Measurements from ENCODE around the gene HNRNPA2B1.
"Not testable (repeated sequence)": the region's sequence is repeated elsewhere in the genome, so short reads cannot be mapped to it uniquely, and the experiment has no call there.

The HNRNPA2B1 gene

DNA sequence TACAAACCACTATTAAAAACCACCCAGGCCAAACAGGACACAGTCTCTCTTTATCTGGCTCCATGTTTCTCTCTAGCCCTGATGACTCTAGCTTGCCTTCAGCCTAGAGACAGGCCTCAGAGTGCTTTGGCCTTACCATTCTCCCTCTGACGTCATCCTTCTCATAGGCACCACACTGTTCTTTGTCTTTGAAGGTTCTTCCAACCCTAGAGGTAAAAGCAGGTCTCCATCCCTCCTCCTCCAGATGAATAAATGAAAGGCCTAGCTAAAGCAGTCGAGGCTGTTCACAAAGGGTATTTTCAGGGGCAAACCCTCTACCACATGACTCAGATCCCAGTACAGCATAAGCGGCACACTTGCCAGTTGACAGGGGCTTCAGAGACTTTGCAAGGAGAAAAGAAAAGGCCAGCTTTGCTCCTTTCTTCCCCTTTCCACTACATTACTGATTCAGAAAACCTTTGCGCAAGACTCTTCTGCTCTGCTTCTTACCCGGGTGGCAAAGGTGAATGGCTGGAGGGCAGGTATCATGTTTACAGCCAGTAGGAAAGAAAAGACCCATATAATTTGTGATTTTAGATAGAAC, 33.8 kb downstream of the HNRNPA2B1 start:
- no peak for DNase-seq (ENCODE audit: low read depth in 2 of 3, low spot score in 2 of 3)

DNA sequence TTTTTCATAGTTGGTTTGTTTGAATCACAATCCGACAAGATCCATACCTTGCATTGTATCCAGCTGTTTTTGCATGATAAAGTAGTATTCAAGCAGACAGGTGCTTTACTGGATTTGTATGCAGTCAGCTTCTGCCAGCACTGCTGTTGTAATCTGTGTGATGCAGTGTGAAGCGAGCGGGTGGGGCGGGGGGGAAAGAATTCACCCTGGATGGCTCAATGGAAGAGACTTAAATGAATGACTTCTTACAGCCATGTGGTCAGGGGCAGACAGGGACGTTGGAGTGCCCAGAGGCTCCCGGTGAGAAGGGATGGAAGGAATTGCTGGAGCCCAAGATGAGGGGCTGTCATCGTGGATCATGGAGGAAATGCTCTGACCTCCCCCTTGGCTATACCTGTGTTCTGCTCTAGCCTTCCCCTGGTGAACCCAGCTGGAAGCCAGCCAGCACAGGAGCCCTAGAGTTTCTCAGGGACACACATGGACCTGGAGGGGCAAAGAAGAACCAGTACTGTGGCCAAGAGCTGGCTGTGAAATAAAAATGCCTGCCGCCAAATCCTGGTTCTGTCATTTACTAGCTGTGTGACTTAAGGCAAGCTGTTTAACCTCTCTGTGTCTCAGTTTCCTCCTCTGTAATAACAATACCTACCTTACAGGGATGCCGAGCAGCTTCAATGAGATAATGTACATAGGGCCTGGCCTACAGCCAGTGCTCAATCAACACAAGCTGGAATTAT, 34.4 kb downstream of the HNRNPA2B1 start:
- DNase-seq (ENCODE audit: low read depth in 2 of 3, low spot score in 2 of 3) = no peak

DNA sequence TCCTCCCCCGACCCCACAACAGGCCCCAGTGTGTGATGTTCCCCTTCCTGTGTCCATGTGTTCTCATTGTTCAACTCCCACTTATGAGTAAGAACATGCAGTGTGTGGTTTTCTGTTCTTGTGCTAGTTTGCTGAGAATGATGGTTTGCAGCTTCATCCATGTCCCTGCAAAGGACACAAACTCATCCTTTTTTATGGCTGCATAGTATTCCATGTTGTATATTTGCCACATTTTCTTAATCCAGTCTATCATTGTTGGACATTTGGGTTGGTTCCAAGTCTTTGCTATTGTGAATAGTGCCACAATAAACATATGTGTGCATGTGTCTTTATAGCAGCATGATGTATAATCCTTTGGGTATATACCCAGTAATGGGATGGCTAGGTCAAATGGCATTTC, 36.7 kb downstream of the HNRNPA2B1 start:
- DNase-seq (ENCODE audit: low read depth in 2 of 3, low spot score in 2 of 3) = not testable (repeated sequence)

DNA sequence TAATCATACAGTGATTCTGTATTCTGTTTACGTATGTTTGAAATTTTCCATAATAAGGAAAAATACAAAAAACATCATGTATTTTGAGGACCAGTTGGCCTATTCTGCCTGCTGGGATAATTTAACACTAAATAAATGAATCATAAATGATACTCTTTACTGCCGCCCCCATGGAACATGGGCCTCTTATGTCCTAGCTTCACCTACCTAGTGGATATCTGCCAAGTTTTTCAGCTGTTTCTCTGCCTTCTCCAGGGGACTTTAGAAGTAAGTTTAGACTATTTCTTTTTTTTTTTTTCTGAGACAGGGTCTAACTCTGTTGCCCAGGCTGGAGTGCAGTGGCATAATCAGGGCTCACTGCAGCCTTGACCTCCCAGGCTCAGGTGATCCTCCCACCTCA, 38.1 kb downstream of the HNRNPA2B1 start:
- DNase-seq (ENCODE audit: low read depth in 2 of 3, low spot score in 2 of 3) = no peak

DNA sequence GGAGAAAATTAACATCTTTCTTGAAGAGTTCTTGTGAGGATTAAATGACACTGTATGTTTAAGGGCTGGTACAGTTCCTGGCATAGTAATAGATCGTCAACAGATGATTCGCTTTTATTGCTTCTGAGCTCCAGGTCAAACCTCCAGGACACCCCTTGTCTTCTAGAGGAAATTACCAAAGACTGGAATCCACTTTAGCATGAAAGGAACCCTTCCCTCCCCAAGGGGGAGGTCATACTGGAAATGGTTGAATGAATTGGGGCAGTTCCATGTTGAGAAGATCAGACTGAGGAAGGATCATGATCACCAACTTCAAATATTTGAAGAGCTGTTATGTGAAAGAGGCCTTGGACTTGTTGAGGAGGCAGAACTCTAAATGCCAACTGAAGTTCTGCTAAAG, 39.6 kb downstream of the HNRNPA2B1 start:
- DNase-seq (ENCODE audit: low read depth in 2 of 3, low spot score in 2 of 3) = no peak

DNA sequence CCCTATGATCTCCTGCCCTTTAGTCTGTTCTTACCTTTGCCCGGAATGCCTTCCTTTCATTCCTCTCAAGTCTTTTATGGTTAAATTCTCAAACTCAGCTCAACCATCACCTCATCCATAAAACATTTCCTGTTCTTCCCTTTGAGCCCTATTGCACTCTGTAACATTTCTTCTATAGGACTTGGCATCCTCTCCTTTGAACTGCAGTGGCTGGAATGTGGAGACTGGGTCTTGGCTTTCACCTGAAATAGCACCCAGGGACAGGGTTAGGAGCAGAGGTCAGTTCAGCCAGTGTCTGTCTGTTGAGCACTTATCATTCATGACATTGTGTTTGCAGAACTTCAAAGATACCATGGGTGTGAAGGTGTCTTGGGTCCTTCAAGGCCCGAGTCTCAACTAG, 41.3 kb downstream of the HNRNPA2B1 start:
- no peak for DNase-seq (ENCODE audit: low read depth in 2 of 3, low spot score in 2 of 3)

DNA sequence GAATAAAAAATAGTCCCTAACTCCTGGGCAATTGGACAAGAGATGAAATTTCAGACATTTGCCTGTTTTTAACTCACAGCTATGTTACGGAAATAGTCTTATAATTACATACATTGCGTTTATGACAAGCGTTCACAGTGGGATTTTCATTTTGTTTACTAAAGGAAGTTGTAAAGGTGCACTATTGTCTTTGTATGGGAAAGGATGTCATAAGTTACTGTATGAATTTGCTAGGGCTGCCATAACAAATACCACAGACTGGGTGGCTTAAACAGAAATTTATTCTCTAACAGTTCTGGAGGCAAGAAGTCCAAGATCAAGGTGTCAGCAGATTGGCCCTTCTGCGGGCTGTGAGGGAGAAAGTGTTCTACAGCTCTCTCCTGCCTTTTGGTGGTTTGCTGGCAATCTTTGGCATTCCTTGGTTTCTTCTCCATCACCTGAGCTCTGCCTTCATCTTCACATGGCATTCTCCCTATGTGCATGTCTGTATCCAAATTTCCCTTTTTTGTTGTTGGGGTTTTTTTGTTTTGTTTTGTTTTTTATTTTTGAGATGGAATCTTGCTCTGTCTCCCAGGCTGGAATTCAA, 42.9 kb downstream of the HNRNPA2B1 start:
- no peak for DNase-seq (ENCODE audit: low read depth in 2 of 3, low spot score in 2 of 3)

DNA sequence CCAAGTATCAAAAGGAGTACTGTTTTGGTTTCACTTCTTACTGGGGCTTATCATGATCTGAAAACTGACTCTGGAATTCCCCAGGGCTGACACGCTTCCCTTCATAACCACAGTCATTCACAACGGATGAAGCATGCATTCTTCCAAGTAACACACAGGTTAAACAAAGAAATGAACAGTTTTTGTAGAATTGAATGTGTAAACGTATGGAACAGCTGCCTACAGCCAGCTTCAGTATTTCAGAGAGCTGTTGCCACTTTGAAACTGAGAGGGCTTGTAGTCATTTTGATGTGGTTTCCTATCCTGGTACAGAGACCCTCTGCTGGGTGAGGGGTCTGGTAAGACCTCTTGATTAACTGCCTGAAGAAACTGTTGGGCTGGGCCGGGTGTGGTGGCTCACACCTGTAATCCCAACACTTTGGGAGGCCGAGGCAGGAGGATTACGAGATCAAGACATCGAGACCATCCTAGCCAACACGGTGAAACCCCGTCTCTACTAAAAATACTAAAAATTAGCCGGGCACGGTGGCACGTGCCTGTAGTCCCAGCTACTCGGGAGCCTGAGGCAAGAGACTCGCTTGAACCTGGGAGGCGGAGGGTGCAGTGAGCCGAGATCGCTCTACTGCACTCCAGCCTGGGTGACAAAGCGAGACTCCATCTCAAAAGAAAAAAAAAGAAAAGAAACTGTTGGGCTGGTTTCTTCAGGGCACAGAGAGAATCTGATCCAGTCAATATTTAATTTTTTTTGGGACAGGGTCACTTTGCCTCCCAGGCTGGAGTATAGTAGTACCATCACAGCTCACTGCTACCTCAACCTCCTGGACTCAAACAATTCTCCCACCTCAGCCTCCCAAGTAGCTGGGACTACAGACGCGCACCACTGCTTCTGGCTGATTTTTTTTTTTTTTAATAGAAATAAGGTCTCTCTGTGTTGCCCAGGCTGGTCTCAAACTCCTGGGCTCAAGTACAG, 43.8 kb downstream of the HNRNPA2B1 start:
- no peak for DNase-seq (ENCODE audit: low read depth in 2 of 3, low spot score in 2 of 3)

DNA sequence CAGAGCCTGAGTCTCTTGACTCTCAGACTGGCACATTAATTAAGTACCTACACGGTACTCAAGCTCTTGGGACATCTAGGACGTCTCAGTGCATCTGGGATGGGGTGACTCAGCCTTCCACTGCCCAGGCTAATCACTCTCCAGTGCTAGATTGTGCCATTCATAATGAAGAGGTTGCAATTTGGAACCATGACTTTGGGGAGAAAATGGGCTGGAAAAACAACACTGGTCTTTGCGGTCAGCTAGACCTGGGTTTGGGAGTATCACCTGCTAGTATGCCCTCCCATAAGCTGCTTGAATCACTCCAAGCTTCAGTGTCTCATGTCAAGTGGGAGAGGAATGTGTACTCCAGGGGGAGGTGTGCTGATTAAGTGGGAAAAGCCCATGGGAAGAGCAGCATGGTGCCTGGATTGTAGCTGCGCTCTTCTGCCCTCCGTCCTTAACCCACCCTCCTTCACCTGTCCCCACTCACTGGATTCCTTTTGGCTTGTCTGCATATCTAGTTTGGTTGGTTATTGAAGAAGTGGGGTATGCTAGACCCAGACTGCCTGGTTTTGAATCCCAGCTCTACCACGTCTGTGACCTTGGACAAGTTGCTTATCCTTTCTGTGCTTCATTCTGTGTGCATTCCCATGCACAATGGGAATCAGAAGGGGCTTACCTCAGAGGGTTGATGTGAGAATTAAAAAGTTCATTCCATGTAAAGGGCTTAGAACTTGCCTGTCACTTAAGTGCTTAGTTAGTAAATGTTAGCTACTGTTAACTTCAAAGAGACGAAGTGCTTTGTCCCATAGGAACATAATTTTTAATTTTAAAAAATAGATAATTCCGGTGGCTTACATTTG, 44.8 kb downstream of the HNRNPA2B1 start:
- no peak for DNase-seq (ENCODE audit: low read depth in 2 of 3, low spot score in 2 of 3)

DNA sequence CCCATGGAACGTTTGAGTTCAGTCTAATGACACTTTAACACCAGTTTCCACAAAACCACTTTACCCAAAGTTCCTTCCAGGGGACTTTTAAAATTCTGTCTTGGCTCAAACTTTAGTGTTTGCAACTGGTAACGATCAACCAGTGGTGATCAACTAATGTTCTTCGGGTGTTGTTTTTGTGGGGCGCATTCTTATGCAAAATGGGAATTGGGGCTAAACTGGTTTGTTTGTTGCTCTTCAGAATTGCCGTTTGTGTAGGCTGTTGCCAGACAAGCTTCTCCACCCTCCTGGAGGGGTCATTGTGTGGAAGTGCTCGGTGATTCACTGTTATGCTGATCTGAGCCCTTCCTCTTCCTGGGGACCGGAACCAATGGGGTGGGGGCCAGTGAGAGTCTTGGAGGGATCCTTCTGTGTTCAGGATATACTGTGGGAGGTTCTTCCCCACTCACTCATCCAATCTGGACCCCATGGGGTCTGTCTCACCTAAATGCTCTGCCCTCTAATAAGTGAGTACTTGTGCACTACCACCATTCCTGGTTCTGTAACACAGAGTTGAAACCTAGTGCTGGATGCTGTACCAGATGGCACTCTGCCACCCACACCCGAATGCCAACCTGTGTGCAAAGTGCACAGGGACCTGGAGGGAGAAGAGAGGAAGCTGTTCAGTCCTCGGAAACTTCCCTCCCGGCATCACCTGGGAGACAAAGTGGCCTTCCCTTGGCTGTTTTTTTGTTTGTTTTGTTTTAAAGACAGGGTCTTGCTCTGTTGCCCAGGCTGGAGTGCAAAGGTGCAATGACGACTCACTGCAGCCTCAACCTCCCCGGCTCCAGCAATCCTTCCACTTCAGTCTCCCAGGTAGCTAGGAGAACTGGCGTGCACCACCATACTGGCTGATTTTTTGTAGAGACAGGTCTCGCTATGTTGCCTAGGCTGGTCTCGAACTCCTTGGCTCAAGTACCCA, 46.4 kb downstream of the HNRNPA2B1 start:
- no peak for DNase-seq (ENCODE audit: low read depth in 2 of 3, low spot score in 2 of 3)

DNA sequence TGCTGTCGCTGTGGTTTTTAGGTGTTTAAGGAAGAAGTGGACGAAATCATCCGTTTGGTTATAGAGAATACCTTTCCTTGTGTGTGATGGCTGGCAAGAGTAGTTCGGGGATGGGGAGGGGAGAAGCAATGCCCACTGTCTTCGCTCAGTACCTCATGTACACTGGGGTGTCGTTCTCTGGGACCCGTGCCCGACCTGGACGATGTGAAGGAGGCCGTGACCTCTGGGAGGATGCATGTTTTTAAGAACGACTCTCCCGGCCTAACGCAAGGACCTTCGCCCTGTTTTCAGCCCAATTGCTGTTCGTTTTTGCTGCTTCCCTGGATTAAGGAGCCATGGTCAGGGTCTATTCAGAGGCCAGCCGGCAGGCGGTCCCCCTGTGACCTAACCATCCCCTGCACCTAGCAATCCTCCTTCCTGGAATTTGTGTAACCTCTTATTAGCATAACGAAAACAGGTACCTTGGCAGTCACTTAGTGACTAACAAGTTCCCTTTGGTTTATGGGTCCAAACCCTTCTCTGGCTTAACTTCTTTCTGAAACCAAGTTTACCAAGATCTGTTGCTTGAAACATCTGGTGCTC, 47.2 kb downstream of the HNRNPA2B1 start:
- peak in 1 of 3 experiments; percentile 36 for DNase-seq (ENCODE audit: low read depth in 2 of 3, low spot score in 2 of 3)

DNA sequence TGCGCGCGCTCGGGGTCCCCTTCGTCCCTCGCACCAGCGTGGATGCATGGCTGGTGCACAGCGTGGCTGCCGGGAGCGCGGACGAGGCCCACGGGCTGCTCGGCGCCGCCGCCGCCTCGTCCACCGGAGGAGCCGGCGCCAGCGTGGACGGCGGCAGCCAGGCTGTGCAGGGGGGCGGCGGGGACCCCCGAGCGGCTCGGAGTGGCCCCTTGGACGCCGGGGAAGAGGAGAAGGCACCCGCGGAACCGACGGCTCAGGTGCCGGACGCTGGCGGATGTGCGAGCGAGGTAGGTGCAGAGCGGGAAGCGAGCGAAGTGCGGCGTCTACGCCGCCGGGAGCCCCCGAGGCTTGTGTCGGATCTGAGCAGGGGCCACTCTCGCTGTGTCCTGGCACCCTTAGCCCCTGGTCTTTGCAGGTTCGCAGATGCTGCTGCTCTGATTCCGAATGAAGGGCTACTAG, 47.7 kb downstream of the HNRNPA2B1 start:
- DNase-seq (ENCODE audit: low read depth in 2 of 3, low spot score in 2 of 3) = not testable (repeated sequence)

DNA sequence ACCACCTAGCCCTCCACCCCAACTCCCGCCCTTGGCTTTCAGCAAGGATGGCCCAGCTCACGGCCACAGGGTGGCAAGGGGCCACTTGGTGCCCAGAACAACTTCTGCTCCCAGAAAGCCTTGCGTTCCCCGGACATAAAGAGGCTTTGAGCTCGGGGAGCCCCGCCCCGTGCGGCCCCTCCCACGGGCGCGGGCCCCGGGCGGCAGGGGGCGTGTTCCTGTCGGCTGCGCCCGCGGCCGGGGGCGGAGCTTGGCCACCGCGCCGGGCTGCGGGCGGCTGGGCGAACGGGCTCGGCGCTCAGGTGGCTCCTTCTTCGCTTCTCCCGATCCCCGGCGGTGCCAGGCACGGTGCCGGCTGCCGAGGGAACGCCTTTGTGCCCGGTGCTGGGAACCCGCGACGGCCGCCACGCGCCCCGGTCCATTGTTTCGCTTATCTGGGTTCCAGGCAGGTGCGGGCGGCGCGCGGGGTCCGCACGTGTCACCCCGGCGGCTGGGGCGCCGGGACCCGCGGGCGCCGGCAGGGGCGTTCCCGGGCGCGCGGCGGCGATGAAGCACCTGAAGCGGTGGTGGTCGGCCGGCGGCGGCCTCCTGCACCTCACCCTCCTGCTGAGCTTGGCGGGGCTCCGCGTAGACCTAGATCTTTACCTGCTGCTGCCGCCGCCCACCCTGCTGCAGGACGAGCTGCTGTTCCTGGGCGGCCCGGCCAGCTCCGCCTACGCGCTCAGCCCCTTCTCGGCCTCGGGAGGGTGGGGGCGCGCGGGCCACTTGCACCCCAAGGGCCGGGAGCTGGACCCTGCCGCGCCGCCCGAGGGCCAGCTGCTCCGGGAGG, 48.4 kb downstream of the HNRNPA2B1 start, which contains the start of gene NFE2L3:
TSS of gene NFE2L3 (plus strand) at position 246 of the 829 bp plus-strand sequence. CDS start at position 547, 301 bp downstream.
- DNase-seq (ENCODE audit: low read depth in 2 of 3, low spot score in 2 of 3) = peak; percentile 58 to 68 (median 64)

DNA sequence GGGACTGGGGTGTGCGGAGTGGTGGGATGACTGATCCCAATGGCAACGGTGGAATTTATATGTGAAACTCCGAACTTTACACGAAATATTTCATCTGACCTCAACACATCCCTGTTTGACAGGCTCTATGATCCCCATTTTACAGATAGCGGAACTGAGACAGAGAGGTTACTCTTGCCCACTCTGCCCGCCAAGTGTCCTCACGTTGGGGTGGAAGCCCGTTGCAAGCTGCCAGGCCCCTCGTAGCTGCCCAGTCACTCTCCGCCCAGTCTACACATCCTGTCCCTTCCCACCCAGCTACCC, 48.9 kb downstream of the HNRNPA2B1 start:
- no peak for DNase-seq (ENCODE audit: low read depth in 2 of 3, low spot score in 2 of 3)

DNA sequence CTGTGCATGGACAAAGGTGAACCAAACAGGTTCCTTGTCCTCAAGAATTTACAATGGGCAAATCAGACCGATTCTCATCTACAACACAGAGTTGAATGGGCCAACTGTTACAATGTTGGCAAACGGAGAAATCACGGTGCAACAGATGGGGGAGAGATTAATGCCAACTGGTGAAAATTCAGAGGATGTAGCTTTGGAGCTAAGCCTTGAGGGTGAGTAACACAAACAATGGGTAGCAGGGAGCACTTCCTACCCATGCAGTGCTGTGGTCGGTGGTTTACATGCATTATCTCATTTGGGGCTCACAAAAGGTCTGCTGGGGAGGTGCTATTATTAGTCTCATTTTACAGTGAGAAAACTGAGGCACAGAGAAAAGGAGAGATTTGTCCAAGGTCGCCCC, 49.5 kb downstream of the HNRNPA2B1 start:
- DNase-seq (ENCODE audit: low read depth in 2 of 3, low spot score in 2 of 3) = no peak

DNA sequence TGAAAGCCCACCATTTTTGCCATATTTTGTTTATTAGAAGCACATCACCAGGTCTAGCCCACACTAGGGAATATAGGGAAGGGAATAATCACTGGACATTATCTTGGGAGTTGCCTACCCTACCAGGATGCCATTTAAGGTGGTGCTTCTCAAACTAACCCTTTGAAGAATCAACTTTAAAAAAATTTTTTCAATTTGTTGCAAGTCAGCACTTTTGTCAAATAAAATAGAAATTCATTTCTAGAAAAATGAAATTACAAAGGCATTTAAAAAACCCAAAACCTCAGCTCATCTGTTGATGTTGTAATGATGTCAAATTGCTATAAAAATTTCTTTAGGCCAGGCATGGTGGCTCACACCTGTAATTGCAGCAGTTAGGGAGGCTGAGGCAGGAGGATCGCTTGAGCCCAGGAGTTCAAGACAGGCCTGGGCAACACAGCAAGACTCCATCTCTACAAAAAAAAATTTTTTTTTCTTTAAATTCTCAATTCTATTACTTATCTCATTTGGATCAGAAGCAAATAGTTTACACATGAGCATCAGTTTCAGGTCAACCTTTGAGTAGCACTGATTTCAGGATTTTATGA, 51.1 kb downstream of the HNRNPA2B1 start:
- no peak for DNase-seq (ENCODE audit: low read depth in 2 of 3, low spot score in 2 of 3)

DNA sequence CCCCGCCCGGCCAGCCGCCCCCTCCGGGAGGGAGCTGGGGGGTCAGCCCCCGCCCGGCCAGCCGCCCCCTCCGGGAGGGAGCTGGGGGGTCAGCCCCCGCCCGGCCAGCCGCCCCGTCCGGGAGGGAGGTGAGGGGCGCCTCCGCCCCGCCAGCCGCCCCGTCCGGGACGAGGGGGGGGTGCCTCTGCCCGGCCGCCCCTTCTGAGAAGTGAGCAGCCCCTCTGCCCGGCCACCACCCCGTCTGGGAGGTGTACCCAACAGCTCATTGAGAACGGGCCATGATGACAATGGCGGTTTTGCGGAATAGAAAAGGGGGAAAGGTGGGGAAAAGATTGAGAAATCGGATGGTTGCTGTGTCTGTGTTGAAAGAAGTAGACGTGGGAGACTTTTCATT, 52.2 kb downstream of the HNRNPA2B1 start:
- not testable (repeated sequence) for DNase-seq (ENCODE audit: low read depth in 2 of 3, low spot score in 2 of 3)

All from activated CD8-positive, alpha-beta memory T cell treated with anti-CD3 and anti-CD28 coated beads for 48 hours (primary cell).